GM20000 (cell line): ENCODE data around the gene ZNF441.
A peak's percentile ranks its signal among the peaks of the same experiment; 100 is the strongest.

Experiments
- DNase-seq: peaks from one replicate; pipeline ENCODE4 v3.0.0; 2012; ENCODE audit warnings: low spot score
- TF ChIP-seq, protein P1 (sequence below): IDR thresholded peaks from 2 replicates; pipeline ENCODE4 v1.5.1; 2012; ENCODE audit warnings: mild to moderate bottlenecking, control low read depth; ENCODE audit errors: extremely low read depth, missing control alignments

The ZNF441 gene

DNA sequence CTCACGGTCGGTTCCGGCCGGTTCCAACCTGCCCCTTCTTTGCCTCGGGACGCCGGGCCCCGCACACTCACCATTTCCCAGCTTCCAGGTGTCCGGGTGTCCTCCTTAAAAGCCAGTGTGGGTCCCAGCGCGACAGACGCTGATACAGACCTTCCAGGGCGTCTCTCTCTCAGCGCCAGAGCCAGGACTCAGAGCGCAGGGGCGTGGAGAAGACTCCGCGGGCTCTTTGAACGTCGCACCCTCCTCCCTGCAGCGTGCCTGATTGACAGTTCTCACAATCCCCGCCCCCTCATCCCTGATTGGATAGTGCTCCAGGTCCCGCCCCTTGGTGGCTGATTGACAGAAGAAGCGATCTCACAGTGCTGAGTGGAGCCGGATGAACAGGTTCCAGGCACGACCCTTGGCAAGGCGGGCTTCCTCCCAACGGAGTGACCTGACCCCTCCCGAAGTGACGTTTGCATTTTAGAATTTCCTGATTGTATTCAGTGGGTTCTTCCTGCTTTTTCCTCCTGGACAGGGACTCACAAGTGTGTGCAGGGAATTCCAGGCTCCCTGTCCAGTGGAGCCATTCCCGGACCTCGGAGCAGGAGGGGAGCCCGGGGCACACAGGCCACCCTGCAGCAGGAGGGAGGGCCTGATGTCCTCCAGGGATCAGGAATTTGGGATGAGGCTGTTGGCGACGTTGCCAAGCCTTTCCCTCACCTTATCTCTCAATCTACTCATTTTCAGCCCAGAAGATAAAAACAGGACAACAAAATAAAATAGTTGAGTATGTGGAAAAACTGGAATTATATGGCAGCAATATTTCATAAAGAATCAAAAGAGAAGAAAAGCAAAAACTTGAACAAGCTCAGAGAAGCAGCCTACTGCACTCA is 27.8 kb upstream of the ZNF441 start, which contains the start of gene ZNF823:
Gene ZNF823, minus strand, starts transcription at position 201 of the 875 bp plus-strand sequence. Its CDS starts 127 bp downstream, at position 74.
- TF ChIP-seq, protein P1, sequence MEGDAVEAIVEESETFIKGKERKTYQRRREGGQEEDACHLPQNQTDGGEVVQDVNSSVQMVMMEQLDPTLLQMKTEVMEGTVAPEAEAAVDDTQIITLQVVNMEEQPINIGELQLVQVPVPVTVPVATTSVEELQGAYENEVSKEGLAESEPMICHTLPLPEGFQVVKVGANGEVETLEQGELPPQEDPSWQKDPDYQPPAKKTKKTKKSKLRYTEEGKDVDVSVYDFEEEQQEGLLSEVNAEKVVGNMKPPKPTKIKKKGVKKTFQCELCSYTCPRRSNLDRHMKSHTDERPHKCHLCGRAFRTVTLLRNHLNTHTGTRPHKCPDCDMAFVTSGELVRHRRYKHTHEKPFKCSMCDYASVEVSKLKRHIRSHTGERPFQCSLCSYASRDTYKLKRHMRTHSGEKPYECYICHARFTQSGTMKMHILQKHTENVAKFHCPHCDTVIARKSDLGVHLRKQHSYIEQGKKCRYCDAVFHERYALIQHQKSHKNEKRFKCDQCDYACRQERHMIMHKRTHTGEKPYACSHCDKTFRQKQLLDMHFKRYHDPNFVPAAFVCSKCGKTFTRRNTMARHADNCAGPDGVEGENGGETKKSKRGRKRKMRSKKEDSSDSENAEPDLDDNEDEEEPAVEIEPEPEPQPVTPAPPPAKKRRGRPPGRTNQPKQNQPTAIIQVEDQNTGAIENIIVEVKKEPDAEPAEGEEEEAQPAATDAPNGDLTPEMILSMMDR: no peak
- peak; percentile 96 for DNase-seq

DNA sequence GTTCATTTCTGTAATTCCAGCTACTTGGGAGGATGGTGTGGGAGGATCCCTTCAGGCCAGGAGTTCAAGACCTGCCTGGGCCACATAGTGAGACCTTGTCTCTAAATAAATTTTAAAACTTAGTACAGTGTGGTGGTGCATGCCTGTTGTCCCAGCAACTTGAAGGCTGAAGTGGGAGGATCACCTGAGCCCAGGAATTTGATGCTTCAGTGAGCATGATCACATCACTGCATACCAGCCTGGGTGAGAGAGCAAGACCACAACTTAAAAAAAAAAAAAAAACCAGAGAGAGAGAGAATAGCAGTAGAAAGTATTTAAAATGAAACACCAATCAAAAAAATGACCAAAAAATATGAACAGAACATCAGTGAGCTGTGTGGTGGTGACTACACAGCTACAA is 20.9 kb upstream of the ZNF441 start:
- TF ChIP-seq, protein P1: no peak
- no peak for DNase-seq

DNA sequence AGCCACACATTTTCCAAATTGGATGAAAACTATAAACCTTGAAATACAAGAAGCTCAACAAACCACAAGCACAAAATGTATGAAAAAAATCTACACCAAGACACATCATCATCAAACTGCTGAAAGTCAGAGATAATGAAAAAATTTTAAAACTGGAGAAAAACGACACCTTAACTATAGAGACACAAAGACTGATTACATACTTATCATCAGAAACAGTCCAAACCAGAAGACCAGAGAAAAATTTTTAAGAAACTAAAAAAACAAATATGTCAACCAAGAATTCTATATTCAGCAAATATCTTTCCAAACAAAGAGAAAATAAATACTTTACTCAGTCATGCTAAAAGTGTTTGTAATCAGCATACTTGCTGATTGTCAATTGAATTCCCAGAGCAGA is 19.5 kb upstream of the ZNF441 start:
- no peak for DNase-seq
- TF ChIP-seq, protein P1: no peak

DNA sequence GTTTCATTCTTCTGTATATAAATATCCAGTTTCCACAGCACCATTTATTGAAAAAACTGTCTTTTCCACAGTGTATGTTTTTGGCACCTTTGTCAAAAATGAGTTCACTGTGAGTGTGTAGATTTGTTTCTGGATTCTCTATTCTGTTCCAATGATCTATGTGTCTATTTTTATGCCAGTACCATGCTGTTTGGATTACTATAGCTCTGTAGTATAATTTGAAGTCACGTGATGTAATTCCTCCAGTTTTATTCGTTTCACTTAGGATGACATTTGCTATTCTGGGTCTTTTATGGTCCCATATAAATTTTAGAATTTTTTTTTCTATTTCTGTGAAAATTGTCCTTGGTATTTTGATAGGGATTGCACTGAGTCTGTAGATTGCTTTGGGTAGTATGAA is 17.0 kb upstream of the ZNF441 start:
- TF ChIP-seq, protein P1: no peak

DNA sequence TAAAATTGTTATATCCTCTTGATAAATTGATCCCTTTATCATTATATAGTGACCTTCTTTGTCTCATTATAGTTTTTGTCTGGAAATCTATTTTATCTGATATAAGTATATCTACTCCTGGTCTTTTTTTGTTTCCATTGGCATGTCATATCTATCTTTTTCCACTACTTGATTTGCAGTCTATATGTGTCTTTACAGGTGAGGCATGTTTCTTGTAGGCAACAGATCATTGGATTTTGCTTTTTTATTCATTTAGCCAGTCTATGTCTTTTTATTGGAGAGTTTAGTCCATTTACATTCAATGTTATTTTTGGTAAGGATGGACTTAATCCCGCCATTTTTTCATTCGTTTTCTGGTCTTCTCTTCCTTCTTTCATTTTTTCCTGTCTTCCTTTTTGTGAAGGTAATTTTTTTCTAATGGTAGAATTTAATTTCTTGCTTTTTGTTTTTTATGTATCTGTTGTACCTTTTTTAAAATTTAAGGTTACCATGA is 14.5 kb upstream of the ZNF441 start:
- TF ChIP-seq, protein P1: no peak
- no peak for DNase-seq

More for the DNA sequence above, 17.0 kb upstream of the ZNF441 start:
- no peak for DNase-seq

DNA sequence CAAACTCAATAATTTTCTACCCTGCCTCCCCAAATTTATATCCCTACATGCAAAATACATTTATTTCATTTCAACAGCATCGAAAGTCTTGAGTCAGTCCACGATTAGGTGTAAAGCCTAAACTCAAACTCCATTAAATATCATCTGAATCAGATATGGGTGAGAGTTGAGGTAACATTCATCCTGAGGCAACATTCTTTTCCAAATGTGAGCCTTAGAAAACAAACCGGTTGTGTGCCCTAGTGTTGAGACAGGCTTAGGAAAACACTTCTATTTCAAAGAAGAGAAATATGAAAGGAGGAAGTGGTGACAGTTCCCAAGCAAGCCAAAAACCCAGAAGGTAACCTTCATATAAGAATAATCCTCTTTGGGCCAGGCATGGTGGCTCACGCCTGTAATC is 12.1 kb upstream of the ZNF441 start:
- DNase-seq: no peak
- TF ChIP-seq, protein P1: no peak

DNA sequence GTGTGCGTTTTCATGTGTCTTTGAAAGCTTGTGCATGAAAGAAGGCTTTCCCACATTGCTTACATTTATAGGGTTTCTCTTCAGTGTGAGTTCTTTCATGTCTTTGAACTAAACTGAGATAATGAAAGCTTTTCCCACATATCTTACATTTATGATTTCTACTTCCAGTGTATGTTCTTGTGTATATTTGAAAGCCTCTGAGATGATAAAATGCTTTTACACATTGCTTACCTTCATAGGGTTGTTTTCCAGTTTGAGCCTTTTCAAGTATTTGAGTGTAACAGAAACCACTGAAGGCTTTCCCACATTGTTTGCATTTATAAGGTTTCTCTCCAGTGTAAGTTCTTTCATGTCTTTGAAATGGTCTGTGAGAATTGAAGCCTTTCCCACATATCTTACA is 9.8 kb upstream of the ZNF441 start:
- TF ChIP-seq, protein P1: no peak
- DNase-seq: no peak
